Measurements from ENCODE around the gene XG. TPM values are rescaled to one million over a fixed set of nuclear protein-coding genes. Genes with fewer than 3 reads are reported as not detected.

XG gene
- total RNA-seq, 3 donors from 2014 or later (not counting 1 experiment from before 2014, with no cell fraction given), result 0.85 TPM; not detected in 2

DNA sequence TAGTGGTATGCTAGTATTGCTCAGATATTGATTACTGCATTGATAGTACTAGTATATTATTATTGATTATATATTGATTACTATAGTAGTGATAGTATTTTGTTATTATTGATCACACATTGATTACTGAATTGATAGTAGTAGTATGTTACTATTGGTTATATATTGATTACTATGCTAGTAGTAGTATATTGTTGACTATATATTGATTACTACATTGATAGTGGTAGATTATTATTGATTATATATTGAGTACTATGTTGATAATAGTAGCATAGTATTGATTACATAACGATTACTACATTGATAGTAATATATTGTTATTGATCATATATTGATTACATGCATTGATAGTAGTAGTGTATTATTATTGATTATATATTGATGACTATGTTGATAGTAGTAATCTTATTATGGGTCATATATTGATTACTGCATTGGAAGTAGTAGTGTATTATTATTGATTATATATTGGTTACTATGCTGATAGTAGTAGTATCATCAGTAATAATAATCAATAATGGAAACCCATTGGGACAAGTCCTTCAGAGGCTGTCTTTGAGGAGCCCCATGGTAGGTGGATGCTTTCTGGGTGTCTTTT is 107.5 kb downstream of the XG start:
- DNase-seq (no peak), ATAC-seq (no peak)
- Histone ChIP-seq H3K9me3 (ENCODE audit: control insufficient read depth, insufficient read depth, low read length) (no peaks in the 10 kb centered on the region), H3K4me3 (ENCODE audit: low read length) (no peak overlapping the region), H3K27ac (ENCODE audit: low read length) (no peak overlapping the region), H3K4me1 (ENCODE audit: control insufficient read depth, insufficient read depth, low read length) (no peaks in the 10 kb centered on the region), H3K36me3 (ENCODE audit: control insufficient read depth, insufficient read depth, low read length) (no peaks in the 10 kb centered on the region), H3K27me3 (ENCODE audit: control insufficient read depth, insufficient read depth, low read length) (no peaks in the 10 kb centered on the region)
- no peak overlapping the region for H3K4me3 Mint-ChIP-seq
- H3K27ac Mint-ChIP-seq, result no peak overlapping the region
- H3K36me3 Mint-ChIP-seq, result no peaks in the 10 kb centered on the region
- H3K27me3 Mint-ChIP-seq (ENCODE audit: low read depth in 2 of 2), result no peaks in the 10 kb centered on the region
- no peaks in the 10 kb centered on the region for H3K4me1 Mint-ChIP-seq
- TF ChIP-seq, protein P1, sequence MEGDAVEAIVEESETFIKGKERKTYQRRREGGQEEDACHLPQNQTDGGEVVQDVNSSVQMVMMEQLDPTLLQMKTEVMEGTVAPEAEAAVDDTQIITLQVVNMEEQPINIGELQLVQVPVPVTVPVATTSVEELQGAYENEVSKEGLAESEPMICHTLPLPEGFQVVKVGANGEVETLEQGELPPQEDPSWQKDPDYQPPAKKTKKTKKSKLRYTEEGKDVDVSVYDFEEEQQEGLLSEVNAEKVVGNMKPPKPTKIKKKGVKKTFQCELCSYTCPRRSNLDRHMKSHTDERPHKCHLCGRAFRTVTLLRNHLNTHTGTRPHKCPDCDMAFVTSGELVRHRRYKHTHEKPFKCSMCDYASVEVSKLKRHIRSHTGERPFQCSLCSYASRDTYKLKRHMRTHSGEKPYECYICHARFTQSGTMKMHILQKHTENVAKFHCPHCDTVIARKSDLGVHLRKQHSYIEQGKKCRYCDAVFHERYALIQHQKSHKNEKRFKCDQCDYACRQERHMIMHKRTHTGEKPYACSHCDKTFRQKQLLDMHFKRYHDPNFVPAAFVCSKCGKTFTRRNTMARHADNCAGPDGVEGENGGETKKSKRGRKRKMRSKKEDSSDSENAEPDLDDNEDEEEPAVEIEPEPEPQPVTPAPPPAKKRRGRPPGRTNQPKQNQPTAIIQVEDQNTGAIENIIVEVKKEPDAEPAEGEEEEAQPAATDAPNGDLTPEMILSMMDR (IDR thresholded peaks at IDR 0.05), result no peak
- no peaks in the 10 kb centered on the region for H3K9me3 Mint-ChIP-seq
- intact Hi-C loops (cut with micrococcal nuclease), result no loop called here
- WGBS (ENCODE audit: insufficient coverage), result no CpG with 5 or more reads among the region's 1 CpG

DNA sequence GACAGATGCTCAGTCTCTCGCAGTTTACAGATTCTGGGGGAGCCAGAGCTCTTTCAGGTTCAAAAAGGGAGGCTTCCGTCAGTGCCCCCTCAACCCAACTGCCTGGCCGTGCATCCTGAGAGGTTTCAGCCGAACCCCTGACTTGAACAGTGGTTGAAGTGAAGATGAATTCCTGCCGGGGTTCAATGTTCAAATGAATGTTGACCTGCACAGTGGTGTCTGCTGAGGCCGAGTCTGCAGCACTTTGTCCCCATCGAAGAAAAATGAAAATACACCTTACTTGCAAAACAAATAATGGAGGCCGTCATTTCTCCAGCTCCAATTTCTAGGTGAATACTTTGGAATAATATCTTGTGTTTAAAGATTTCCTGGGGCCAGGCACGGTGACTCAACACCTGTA is 110.6 kb downstream of the XG start:
- peaks cover 0 to 11% of the 10 kb centered on the region in 2 donors for H3K27me3 Mint-ChIP-seq (ENCODE audit: low read depth in 2 of 2)
- H3K4me3 ChIP-seq (ENCODE audit: low read length), result no peak overlapping the region
- no peak for ATAC-seq
- H3K27ac Mint-ChIP-seq, result no peak overlapping the region
- no peaks in the 10 kb centered on the region for H3K4me1 ChIP-seq (ENCODE audit: control insufficient read depth, insufficient read depth, low read length)
- no peaks in the 10 kb centered on the region for H3K9me3 Mint-ChIP-seq
- DNase-seq, result no peak
- 95% methylated on average over 4 of the region's 9 CpGs for WGBS (ENCODE audit: insufficient coverage)
- no peak overlapping the region for H3K4me3 Mint-ChIP-seq
- H3K36me3 Mint-ChIP-seq, result no peaks in the 10 kb centered on the region
- H3K27ac ChIP-seq (ENCODE audit: low read length), result no peak overlapping the region
- H3K9me3 ChIP-seq (ENCODE audit: control insufficient read depth, insufficient read depth, low read length), result no peaks in the 10 kb centered on the region
- no peaks in the 10 kb centered on the region for H3K4me1 Mint-ChIP-seq
- TF ChIP-seq, protein P1 (IDR thresholded peaks at IDR 0.05), result no peak
- intact Hi-C loops (cut with micrococcal nuclease), result no loop called here
- no peaks in the 10 kb centered on the region for H3K36me3 ChIP-seq (ENCODE audit: control insufficient read depth, insufficient read depth, low read length)
- H3K27me3 ChIP-seq (ENCODE audit: control insufficient read depth, insufficient read depth, low read length), result no peaks in the 10 kb centered on the region

DNA sequence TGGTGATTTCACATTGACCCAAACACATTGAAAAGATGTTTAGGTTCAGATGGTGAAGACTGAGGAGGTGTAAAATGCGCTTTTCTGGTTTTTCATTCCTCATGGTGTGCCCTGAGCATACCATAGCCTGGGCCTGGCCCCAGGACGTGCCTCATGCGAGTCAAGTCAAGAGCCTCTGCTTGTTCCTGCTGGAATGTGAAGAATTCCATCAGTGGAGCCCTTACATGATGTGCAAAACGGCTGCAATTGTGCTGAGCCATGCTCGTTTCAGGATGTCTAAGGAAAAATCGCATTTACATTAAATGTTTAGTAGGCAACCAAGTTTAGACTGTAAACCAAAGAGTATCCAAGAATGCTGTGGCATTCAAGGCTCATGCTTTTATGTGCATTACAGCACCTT is 111.8 kb downstream of the XG start:
- Mint-ChIP-seq H3K27ac (no peak overlapping the region), H3K9me3 (no peaks in the 10 kb centered on the region)
- WGBS (ENCODE audit: insufficient coverage), result 94% methylated on average over 6 of the region's 6 CpGs

More for the DNA sequence above, 111.8 kb downstream of the XG start:
- Histone ChIP-seq H3K4me1 (ENCODE audit: control insufficient read depth, insufficient read depth, low read length) (no peaks in the 10 kb centered on the region), H3K27ac (ENCODE audit: low read length) (no peak overlapping the region), H3K9me3 (ENCODE audit: control insufficient read depth, insufficient read depth, low read length) (no peaks in the 10 kb centered on the region), H3K4me3 (ENCODE audit: low read length) (no peak overlapping the region), H3K36me3 (ENCODE audit: control insufficient read depth, insufficient read depth, low read length) (no peaks in the 10 kb centered on the region), H3K27me3 (ENCODE audit: control insufficient read depth, insufficient read depth, low read length) (no peaks in the 10 kb centered on the region)
- H3K4me1 Mint-ChIP-seq, result no peaks in the 10 kb centered on the region
- no peak overlapping the region for H3K4me3 Mint-ChIP-seq
- ATAC-seq (no peak), DNase-seq (no peak)
- TF ChIP-seq, protein P1 (IDR thresholded peaks at IDR 0.05), result no peak
- H3K36me3 Mint-ChIP-seq, result no peaks in the 10 kb centered on the region
- H3K27me3 Mint-ChIP-seq (ENCODE audit: low read depth in 2 of 2), result peaks cover 0 to 11% of the 10 kb centered on the region in 2 donors
- intact Hi-C loops (cut with micrococcal nuclease), result no loop called here

Other genes starting within 250 kb of the XG start
- 100 to 1,000 TPM; 312 to 340 (median 333) TPM for gene CD99, start 60.7 kb upstream of the XG start, total RNA-seq
- gene GYG2, start 76.9 kb downstream of the XG start, total RNA-seq, result not detected
- gene ARSD, start 177.3 kb downstream of the XG start, total RNA-seq, result 10 to 100 TPM in 2 of 3 donors, 1 to 10 TPM in 1; 9.7 to 21.6 (median 13.6) TPM

Measured in natural killer cell (primary cell).